Hypothalamus (tissue), 51 donors: ENCODE results near the gene ZNF467.

Source experiments
- DNase-seq, 51 donors: peaks; one replicate each; lab custom pipeline; 2025; lab: John Stamatoyannopoulos, UW

The ZNF467 gene

GRCh38 chr7:149719050-149719899 lies 54.1 kb downstream of the ZNF467 start:
- no peak for DNase-seq

- no peak for DNase-seq
Observed at GRCh38 chr7:149718730-149719049, 54.7 kb downstream of the ZNF467 start.

DNA sequence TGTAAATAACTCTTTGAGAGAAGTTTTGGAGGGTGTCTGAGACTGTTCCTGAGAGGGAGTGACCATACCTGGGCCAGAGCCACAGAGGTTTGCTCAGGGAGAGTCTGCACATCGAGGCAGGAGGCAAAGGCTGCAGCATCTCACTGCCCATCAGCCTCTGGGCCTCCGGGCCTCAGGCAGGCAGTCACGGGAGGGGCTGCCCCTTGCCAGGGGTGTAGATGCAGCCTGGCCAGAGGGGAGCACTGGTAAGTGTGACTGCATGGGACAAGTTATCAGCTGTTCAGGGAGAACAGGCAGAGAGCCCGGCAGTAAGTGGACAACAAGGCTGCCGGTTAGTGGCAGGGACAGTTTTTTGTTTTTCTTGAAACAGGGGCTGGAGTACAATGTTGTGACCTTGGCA lies 55.9 kb downstream of the ZNF467 start:
- DNase-seq, result no peak

DNA sequence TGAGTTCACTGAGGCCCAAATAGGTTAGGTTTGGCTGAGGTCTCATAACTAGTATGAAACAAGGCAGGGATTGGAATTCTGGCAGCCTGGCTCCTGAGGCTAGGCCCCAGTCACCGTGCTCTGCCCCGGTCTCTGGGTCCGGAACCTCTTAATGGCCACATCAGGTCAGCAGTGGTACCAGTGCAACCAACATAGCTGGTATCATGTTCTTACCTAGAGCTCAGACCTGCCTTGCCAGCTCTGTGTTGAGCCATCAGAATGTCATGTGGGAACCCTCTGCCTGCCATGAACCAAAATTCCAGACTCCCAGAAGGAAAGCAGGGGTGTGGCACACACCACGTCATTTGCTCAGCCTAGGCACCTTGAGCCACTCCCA lies 56.5 kb downstream of the ZNF467 start:
- DNase-seq, result no peak

GRCh38 chr7:149716007-149716931 lies 57.1 kb downstream of the ZNF467 start:
- no peak for DNase-seq

GRCh38 chr7:149715476-149715875 lies 57.9 kb downstream of the ZNF467 start:
- DNase-seq, result peak in 1 of 51 donors; percentile 29

- peak in 7 of 51 donors; percentile 51 to 76 (median 56) for DNase-seq
Observed at GRCh38 chr7:149714910-149715471, 58.4 kb downstream of the ZNF467 start.
